GM12875 (cell line): ENCODE measurements around the gene SNPH.

Experiments used
- H3K4me3 ChIP-seq: one replicate; pipeline ENCODE4 v1.5.1; 2011; ENCODE audit warnings: low read depth, low read length, control low read depth
- CTCF ChIP-seq: IDR thresholded peaks from 2 replicates; pipeline ENCODE4 v1.5.1; 2011; ENCODE audit warnings: low read depth, mild to moderate bottlenecking, control low read depth, inconsistent platforms, low read length, moderate library complexity, borderline replicate concordance; ENCODE audit not compliant: insufficient read depth

The SNPH gene

GRCh38 chr20:1275919-1276318 is 9.8 kb downstream of the SNPH start:
- H3K4me3 ChIP-seq = no peak overlapping the region
- TF ChIP-seq CTCF = no peak

DNA sequence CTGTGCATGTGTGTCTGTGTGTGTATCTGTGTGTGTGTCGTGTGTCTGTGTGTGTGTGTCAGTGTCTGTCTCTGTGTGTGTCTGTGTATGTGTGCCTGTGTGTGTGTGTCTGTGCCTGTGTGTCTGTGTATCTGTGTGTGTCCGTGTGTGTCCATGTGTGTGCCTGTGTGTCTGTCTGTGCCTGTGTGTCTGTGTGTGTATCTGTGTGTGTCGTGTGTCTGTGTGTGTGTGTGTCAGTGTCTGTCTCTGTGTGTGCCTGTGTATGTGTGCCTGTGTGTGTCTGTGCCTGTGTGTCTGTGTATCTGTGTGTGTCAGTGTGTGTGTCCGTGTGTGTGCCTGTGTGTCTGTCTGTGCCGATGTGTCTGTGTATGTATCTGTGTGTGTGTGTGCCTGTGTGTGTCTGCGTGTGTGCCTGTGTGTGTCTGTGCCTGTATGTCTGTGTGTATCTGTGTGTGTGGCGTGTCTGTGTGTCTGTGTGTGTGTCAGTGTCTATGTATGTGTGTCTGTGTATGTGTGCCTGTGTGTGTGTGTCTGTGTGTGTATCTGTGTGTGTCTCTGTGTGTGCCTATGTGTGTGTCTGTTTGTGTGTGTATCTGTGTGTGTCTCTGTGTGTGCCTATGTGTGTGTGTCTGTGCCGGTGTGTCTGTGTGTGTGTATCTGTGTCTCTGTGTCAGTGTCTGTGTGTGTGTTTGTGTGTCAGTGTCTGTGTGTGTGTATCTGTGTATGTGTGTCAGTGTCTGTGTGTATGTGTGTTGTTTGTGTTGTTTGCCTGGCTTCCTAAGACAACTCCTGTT is 11.6 kb downstream of the SNPH start:
- H3K4me3 ChIP-seq = no peak overlapping the region
- TF ChIP-seq CTCF = no peak

GRCh38 chr20:1278993-1279392 is 12.9 kb downstream of the SNPH start:
- TF ChIP-seq CTCF = no peak

GRCh38 chr20:1280195-1281102 is 14.4 kb downstream of the SNPH start:
- no peak for TF ChIP-seq CTCF

More at GRCh38 chr20:1278993-1279392, 12.9 kb downstream of the SNPH start:
- H3K4me3 ChIP-seq = no peak overlapping the region

DNA sequence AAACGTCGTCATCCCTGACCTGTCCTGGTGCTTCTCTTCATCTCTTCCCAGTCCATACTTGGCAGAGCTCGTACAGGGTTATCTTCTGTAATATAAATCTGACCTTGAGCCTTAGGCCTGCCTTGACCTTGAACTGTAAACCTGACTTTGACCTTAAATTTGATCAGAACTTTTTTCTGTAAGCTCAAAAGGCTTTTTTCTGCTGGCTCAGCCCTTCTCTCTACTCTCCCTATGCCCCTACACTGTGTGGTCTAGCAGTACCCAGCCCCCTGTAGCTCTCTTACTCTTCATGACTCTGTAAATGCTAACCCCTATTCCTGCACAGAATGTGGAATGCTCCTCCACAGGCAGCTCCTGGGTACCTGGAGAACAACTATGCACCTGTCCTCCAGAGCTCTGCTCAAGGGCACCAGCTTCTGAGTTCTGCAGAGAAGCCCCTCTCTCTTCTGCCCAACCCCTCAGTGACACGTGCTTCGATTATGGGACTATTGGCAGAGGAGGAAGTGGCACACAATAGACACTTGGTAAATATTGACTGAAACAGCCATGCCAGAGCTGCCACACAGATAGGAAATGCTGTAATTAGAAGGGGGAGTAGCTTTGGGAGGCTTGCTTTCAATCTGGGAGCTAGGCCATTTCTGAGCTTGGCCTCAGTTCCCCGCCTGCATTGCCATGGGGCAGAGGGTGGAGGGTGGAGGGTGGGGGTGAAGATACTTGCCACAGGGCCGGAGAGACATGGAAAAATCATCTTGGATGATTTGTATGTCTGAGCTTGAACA is 15.4 kb downstream of the SNPH start:
- no peak for TF ChIP-seq CTCF
- H3K4me3 ChIP-seq = no peak overlapping the region

More at GRCh38 chr20:1280195-1281102, 14.4 kb downstream of the SNPH start:
- H3K4me3 ChIP-seq = no peak overlapping the region

DNA sequence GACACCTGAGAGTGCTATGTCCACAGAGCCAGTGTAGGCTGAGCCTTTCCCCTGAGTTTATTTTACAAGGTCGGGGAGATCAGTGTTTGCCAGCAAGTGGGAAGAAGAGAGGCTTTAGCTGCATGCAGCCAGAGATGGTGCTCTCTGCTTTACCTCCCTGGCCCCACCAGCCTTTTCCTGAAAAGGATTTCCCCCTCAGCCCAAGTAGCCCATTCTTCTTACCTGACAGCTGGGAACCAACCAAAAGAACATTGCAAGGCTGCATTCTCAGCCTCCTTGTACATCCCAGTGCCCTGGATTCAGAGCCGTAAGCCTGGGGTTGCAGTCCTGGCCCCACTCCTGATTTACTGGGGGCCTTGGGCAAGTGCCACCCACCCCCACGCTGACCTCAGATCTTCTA is 16.9 kb downstream of the SNPH start:
- no peak overlapping the region for H3K4me3 ChIP-seq
- TF ChIP-seq CTCF = no peak
